Skeletal muscle satellite cell (primary cell): ENCODE data around the gene GLIS1.

Source experiments
- H3K27me3 ChIP-seq: 2 replicates; pipeline ENCODE4 v1.7.0; 2013; ENCODE audit warnings: low read length; ENCODE audit not compliant: control insufficient read depth, insufficient read depth
- H3K36me3 ChIP-seq: 2 replicates; pipeline ENCODE4 v1.7.0; 2013; ENCODE audit warnings: mild to moderate bottlenecking, control low read depth, low read length; ENCODE audit not compliant: insufficient read depth
- H3K4me1 ChIP-seq: 2 replicates; pipeline ENCODE4 v1.7.0; 2013; ENCODE audit warnings: low read length; ENCODE audit not compliant: control insufficient read depth, insufficient read depth
- H3K4me2 ChIP-seq: 2 replicates; pipeline ENCODE4 v1.7.0; 2013; ENCODE audit warnings: mild to moderate bottlenecking, low read length
- H3K4me3 ChIP-seq: 2 replicates; pipeline ENCODE4 v1.7.0; 2013; ENCODE audit warnings: low read length
- H3K9ac ChIP-seq: 2 replicates; pipeline ENCODE4 v1.7.0; 2013; ENCODE audit warnings: mild to moderate bottlenecking, low read depth, low read length, moderate library complexity
- H3K9me3 ChIP-seq: replicated peaks from 2 replicates; pipeline ENCODE4 v1.7.0; 2013; ENCODE audit warnings: mild to moderate bottlenecking, control low read depth, low read length

The GLIS1 gene

GRCh38 chr1:53481456-53481855 is 257.5 kb downstream of the GLIS1 start:
- Histone ChIP-seq H3K27me3 (peaks cover 73% of the 10 kb centered on the region), H3K9ac (no peak overlapping the region), H3K9me3 (no peaks in the 10 kb centered on the region), H3K4me3 (no peak overlapping the region), H3K4me1 (peaks cover 4% of the 10 kb centered on the region), H3K4me2 (no peak overlapping the region), H3K36me3 (no peaks in the 10 kb centered on the region)

- Histone ChIP-seq H3K4me1 (peaks cover 2% of the 10 kb centered on the region), H3K9me3 (no peaks in the 10 kb centered on the region), H3K27me3 (peaks cover 75% of the 10 kb centered on the region), H3K4me3 (no peak overlapping the region), H3K4me2 (no peak overlapping the region), H3K9ac (no peak overlapping the region), H3K36me3 (no peaks in the 10 kb centered on the region)
Observed at GRCh38 chr1:53480678-53481077, 258.3 kb downstream of the GLIS1 start.

GRCh38 chr1:53478502-53478818 is 260.5 kb downstream of the GLIS1 start:
- H3K27me3 ChIP-seq = peaks cover 83% of the 10 kb centered on the region
- no peak overlapping the region for H3K9ac ChIP-seq
- H3K4me3 ChIP-seq = no peak overlapping the region
- H3K4me1 ChIP-seq = no peaks in the 10 kb centered on the region
- H3K4me2 ChIP-seq = no peak overlapping the region
- H3K9me3 ChIP-seq = no peaks in the 10 kb centered on the region
- no peaks in the 10 kb centered on the region for H3K36me3 ChIP-seq

- H3K9me3 ChIP-seq = no peaks in the 10 kb centered on the region
- H3K4me1 ChIP-seq = no peaks in the 10 kb centered on the region
- H3K9ac ChIP-seq = no peak overlapping the region
- no peak overlapping the region for H3K4me3 ChIP-seq
- peaks cover 77% of the 10 kb centered on the region for H3K27me3 ChIP-seq
- H3K36me3 ChIP-seq = no peaks in the 10 kb centered on the region
- no peak overlapping the region for H3K4me2 ChIP-seq
Observed at GRCh38 chr1:53477651-53478501, 261.1 kb downstream of the GLIS1 start.

- H3K36me3 ChIP-seq = no peaks in the 10 kb centered on the region
- no peak overlapping the region for H3K4me2 ChIP-seq
- H3K9ac ChIP-seq = no peak overlapping the region
- no peaks in the 10 kb centered on the region for H3K9me3 ChIP-seq
- H3K4me3 ChIP-seq = no peak overlapping the region
- peaks cover 65% of the 10 kb centered on the region for H3K27me3 ChIP-seq
- H3K4me1 ChIP-seq = no peaks in the 10 kb centered on the region
Observed at GRCh38 chr1:53476579-53476978, 262.4 kb downstream of the GLIS1 start.

GRCh38 chr1:53475664-53476063 is 263.3 kb downstream of the GLIS1 start:
- peaks cover under 1% of the 10 kb centered on the region for H3K4me1 ChIP-seq
- H3K9ac ChIP-seq = no peak overlapping the region
- H3K36me3 ChIP-seq = no peaks in the 10 kb centered on the region
- no peak overlapping the region for H3K4me2 ChIP-seq
- H3K27me3 ChIP-seq = peaks cover 55% of the 10 kb centered on the region
- H3K9me3 ChIP-seq = no peaks in the 10 kb centered on the region
- H3K4me3 ChIP-seq = no peak overlapping the region

- H3K4me2 ChIP-seq = no peak overlapping the region
- H3K4me3 ChIP-seq = no peak overlapping the region
- H3K9ac ChIP-seq = no peak overlapping the region
- no peaks in the 10 kb centered on the region for H3K36me3 ChIP-seq
- peaks cover 41% of the 10 kb centered on the region for H3K27me3 ChIP-seq
- peaks cover 6% of the 10 kb centered on the region for H3K4me1 ChIP-seq
- H3K9me3 ChIP-seq = no peaks in the 10 kb centered on the region
Observed at GRCh38 chr1:53473463-53473862, 265.5 kb downstream of the GLIS1 start.

GRCh38 chr1:53471000-53471399 is 268.0 kb downstream of the GLIS1 start:
- H3K9ac ChIP-seq = no peak overlapping the region
- no peaks in the 10 kb centered on the region for H3K9me3 ChIP-seq
- H3K4me1 ChIP-seq = peaks cover 6% of the 10 kb centered on the region
- peaks cover 26% of the 10 kb centered on the region for H3K27me3 ChIP-seq
- H3K4me2 ChIP-seq = no peak overlapping the region
- no peaks in the 10 kb centered on the region for H3K36me3 ChIP-seq
- no peak overlapping the region for H3K4me3 ChIP-seq

GRCh38 chr1:53470584-53470983 is 268.4 kb downstream of the GLIS1 start:
- H3K4me3 ChIP-seq = peak overlapping the region; percentile 33
- no peaks in the 10 kb centered on the region for H3K36me3 ChIP-seq
- no peaks in the 10 kb centered on the region for H3K9me3 ChIP-seq
- H3K4me1 ChIP-seq = peaks cover 6% of the 10 kb centered on the region
- no peak overlapping the region for H3K9ac ChIP-seq
- H3K27me3 ChIP-seq = peaks cover 22% of the 10 kb centered on the region
- peak overlapping the region; percentile 63 for H3K4me2 ChIP-seq

- H3K4me1 ChIP-seq = peaks cover 6% of the 10 kb centered on the region
- H3K27me3 ChIP-seq = peaks cover 17% of the 10 kb centered on the region
- no peaks in the 10 kb centered on the region for H3K36me3 ChIP-seq
- H3K9me3 ChIP-seq = no peaks in the 10 kb centered on the region
- peak overlapping the region; percentile 33 for H3K4me3 ChIP-seq
- H3K9ac ChIP-seq = no peak overlapping the region
- peak overlapping the region; percentile 63 for H3K4me2 ChIP-seq
Observed at GRCh38 chr1:53470155-53470554, 268.8 kb downstream of the GLIS1 start.

- Histone ChIP-seq H3K4me3 (no peak overlapping the region), H3K9me3 (no peaks in the 10 kb centered on the region), H3K4me2 (no peak overlapping the region), H3K9ac (no peak overlapping the region), H3K36me3 (no peaks in the 10 kb centered on the region), H3K27me3 (peaks cover 14% of the 10 kb centered on the region), H3K4me1 (peaks cover 6% of the 10 kb centered on the region)
Observed at GRCh38 chr1:53469373-53469772, 269.6 kb downstream of the GLIS1 start.

- no peak overlapping the region for H3K4me3 ChIP-seq
Observed at GRCh38 chr1:53468374-53468773, 270.6 kb downstream of the GLIS1 start.

More at GRCh38 chr1:53468374-53468773, 270.6 kb downstream of the GLIS1 start:
- no peaks in the 10 kb centered on the region for H3K36me3 ChIP-seq
- peaks cover 6% of the 10 kb centered on the region for H3K4me1 ChIP-seq
- no peaks in the 10 kb centered on the region for H3K9me3 ChIP-seq
- H3K9ac ChIP-seq = no peak overlapping the region
- no peak overlapping the region for H3K4me2 ChIP-seq
- peaks cover 17% of the 10 kb centered on the region for H3K27me3 ChIP-seq
